Nucleus accumbens (tissue), 56 donors: ENCODE measurements around the gene NME8.
A peak's percentile ranks its signal among the peaks of the same experiment; 100 is the strongest.

Experiments
- DNase-seq, 56 donors: peaks; one replicate each; lab custom pipeline; 2025; lab: John Stamatoyannopoulos, UW

NME8 gene

DNA sequence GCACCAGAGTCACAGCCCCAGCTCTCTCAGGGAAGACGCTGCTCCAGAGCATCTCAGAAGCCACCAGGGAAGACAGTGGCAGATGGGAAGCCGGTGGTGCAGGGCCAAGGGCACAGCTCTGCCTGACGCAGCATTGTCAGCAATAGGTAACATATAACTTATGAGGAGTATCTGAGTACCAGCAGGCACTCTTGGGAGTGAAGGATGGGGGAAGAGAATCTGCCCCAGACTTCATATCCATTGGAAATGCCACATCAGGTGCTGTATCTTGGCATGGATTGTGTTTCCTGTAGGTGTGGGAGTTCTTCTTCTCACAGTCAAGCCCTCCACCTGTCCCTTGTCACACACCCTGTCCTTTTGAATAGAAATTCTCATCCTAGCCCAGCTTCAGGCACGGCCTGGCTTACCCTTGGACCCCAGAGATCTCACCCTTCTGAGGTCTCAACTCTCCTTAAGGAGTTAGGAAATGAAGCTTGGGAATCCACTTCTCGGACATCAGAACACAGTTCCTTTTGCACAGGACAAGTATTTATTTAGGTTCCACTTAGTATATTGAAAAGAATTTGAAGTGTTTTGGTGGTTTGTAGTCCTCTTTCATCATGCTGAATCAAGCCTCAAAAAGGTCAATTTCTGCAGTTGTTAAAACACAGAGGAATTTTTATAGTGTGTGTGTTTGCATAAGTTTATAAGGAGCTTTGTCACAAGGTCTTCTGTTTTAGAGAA lies 82.0 kb downstream of the NME8 start:
- no peak for DNase-seq

DNA sequence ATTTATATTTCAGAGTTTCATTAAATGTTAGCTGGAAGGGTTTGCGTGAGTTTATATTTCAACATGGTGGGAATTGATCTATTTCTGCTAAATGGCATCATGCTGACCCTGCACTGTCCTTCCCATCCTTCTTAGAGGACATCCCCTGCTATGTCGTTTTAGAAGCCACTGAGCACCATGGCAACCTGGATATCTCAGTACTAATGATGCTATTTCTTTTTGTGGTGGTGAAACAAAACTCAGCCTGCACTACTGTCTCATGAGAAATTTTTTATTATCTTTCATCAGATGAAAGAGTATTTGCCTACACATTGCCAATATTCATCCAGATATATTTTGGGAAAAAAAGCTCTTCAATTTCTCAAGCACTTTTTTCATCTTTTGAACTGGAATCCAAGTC lies 84.1 kb downstream of the NME8 start:
- no peak for DNase-seq

DNA sequence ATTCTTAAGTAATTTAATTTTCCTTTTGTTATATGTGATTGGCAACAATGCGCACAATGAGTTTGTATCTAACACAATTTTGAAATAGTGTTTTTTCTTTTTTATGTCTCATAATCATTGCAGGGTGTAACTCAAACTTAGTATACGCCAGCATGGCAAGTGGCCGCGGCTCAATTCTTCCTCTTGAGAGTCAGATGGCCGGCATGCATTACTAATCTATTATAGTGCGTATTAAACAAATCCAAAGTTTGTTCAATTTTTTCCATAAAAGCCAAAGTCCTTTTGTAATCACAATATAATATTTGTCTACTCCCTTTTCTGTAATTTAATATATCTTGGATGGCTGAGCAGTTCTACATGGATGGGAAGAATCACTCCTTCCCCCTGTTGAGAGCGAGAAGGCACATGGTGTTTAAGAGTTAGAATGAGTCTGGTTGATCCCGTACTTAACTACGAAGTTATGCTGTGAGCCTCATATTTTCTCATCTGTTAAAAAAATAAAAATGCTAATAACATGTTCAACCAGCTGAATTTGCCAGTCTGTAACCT lies 84.7 kb downstream of the NME8 start:
- no peak for DNase-seq

- peak in 22 of 56 donors; percentile 2 to 38 (median 15) for DNase-seq
Observed at GRCh38 chr7:37942934-37943610, 94.7 kb downstream of the NME8 start.

DNA sequence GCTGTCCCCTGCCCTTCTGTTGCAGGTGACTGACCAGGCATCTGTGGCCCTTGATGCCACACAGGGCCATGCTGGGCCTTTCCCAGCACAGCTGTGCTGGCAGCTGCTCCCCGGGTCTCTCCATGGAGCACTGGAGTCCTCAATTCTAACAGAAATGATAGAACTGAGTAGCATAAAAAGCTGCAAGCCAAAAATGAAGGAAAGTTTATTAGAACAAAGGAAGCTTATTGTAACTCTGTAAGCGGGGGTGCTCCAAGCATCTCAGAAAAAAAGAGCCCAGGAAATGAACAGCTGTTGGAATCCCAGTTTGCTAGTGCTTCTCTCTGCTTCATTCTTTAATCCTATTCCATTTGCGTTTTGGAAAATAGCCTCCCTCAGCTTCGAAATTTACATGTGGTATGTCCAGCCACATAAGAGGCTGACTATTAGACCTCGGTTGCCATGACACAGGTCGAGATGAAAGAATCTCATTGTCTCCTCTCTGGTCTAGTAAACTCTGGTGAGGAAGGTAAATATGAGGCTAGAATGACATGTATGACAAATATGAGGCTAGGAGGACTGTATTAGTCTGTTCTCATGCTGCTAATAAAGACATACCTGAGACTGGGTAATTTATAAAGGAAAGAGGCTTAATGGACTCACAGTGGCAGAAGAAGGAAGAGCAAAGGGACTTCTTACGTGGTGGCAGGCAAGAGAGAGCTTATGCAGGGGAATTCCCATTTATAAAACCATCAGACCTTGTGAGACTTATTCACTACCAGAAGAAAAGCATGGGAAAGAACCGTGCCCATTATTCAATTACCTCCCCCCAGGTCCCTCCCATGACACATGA lies 95.7 kb downstream of the NME8 start:
- peak in 18 of 56 donors; percentile 3 to 50 (median 14) for DNase-seq

DNA sequence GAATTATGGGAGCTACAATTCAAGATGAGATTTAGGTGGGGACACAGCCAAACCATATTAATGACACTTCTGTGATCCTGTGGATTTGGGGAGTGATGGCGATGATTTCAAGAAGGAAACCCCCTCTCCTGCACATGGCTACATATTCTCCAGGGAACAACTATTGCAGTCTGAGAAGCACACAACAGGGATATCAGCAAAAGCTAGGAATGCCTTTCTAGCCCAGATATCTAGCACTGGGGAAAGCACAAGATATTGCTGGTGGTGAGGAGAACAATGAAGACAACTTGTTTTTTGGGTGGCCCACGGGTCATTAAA lies 96.3 kb downstream of the NME8 start:
- DNase-seq = no peak

DNA sequence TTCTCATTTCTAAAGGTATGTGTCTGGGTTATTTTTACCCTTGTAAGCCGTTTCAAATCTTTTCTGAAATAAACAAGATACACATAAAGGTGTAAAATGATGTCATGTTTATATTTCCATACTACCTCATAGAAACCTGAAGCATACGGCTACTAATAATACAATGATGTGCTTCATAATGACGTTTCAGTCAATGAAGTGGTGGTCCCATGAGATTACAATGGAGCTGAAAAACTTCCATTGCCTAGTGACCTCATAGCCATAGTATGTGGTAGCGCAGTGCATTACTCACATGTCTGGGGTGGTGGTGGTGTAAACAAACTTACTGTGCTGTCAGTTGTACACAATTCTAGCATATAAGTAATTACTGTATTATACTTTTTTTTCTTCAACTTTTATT lies 96.9 kb downstream of the NME8 start:
- no peak for DNase-seq

DNA sequence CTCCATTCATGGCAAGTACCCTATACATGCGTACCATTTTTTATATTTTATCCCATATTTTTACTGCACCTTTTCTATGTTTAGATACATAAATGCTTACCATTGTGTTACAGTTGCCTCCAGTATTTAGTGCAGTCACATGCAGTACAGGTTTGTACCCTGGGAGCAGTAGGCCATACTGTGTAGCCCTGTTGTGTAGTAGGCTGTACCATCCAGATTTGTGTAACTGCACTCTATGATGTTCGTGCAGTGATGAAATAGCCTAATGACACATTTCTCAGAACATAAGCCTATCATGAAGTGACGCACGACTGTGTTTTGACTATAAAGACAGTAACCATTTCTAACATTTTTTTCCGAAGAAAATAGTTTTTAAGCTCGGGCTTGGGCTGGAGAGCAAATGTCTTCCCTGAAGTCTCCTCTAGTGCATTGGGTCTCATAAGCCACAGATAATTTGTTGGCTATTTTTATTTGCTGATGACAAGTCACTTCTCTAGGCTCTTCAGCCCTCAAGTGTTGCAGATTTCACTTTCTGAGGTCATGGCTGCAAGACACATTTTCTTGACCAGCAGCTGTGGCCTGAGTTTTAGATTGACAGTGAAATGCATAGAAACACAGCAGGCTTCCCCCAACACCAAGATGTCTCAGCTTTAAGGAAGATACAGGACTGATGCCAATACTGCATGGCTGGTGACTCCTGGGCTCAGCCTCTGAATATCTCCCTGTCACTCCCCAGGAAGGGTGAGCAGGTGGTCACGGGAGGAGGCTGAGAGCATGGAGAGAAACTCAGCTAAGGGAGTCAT lies 98.9 kb downstream of the NME8 start:
- no peak for DNase-seq

DNA sequence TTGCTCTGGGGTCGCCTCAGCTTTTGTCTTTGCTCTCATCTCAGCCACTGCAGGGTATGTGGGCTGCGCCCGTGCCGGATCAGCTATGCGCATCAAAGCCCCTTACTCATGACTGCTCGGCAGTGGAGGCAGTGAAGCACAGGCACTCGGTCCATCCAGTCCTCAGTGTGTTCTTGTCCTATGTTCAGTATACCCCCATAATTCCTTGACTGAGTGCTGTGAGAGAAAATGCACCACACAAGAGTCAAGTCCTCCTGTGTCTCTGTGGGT lies 99.5 kb downstream of the NME8 start:
- DNase-seq = no peak
